ENCODE measurements around the gene SPATA6L. TPM values are rescaled to one million over a fixed set of nuclear protein-coding genes. Genes with fewer than 3 reads are reported as not detected.

The SPATA6L gene
- total and polyA plus RNA-seq, 5 donors from 2014 or later, result 0.21 to 2.5 (median 1.5) TPM

DNA sequence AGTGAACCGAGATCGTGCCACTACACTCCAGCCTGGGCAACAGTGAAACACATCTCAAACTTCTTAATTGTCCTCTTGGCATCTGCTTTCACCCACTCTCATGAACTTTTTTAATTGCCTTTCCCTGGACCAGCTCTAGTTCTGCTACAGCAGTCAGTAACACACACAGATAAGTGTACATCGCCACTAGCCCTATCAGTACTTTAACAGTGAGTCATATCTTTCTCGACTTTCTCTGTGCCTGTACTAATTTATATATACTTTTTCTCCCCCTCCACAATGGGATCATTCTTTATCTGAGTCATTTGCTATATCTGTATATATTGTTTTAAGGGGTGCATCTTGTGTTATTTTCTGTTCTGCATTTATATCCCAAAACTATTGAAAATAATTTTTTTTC lies 19.8 kb upstream of the SPATA6L start:
- Histone ChIP-seq H3K4me1 (ENCODE audit: control insufficient read depth, insufficient read depth, low read length, poor library complexity, severe bottlenecking) (peaks cover 11% of the 10 kb centered on the region), H3K9me3 (ENCODE audit: control insufficient read depth in 2 of 2, low read length in 2 of 2) (no peaks in the 10 kb centered on the region), H3K27me3 (ENCODE audit: control insufficient read depth, insufficient read depth, low read length) (no peaks in the 10 kb centered on the region), H3K36me3 (ENCODE audit: control insufficient read depth, insufficient read depth, low read length) (peaks cover 53% of the 10 kb centered on the region), H3K4me3 (ENCODE audit: low read depth, low read length) (no peak overlapping the region), H3K27ac (ENCODE audit: insufficient read depth, low read length, poor library complexity, severe bottlenecking) (no peak overlapping the region)
- H3K4me1 Mint-ChIP-seq, result peaks cover 37 to 61% (median 43%) of the 10 kb centered on the region in 4 donors
- DNase-seq (no peak), ATAC-seq (ENCODE audit: low read depth in 2 of 2) (no peak)
- H3K27me3 Mint-ChIP-seq, result no peaks in the 10 kb centered on the region
- peak overlapping the region in 1 of 3 donors; percentile 86 for H3K27ac Mint-ChIP-seq
- peaks cover 41% of the 10 kb centered on the region for H3K36me3 Mint-ChIP-seq
- peak overlapping the region in 2 of 4 donors; percentile 5 to 76 for H3K4me3 Mint-ChIP-seq
- H3K9me3 Mint-ChIP-seq, result no peaks in the 10 kb centered on the region

- Histone ChIP-seq H3K27me3 (ENCODE audit: control insufficient read depth, insufficient read depth, low read length) (no peaks in the 10 kb centered on the region), H3K9me3 (ENCODE audit: control insufficient read depth in 2 of 2, low read length in 2 of 2) (no peaks in the 10 kb centered on the region), H3K4me1 (ENCODE audit: control insufficient read depth, insufficient read depth, low read length, poor library complexity, severe bottlenecking) (peaks cover 23% of the 10 kb centered on the region), H3K36me3 (ENCODE audit: control insufficient read depth, insufficient read depth, low read length) (peaks cover 43% of the 10 kb centered on the region), H3K4me3 (ENCODE audit: low read depth, low read length) (no peak overlapping the region), H3K27ac (ENCODE audit: insufficient read depth, low read length, poor library complexity, severe bottlenecking) (no peak overlapping the region)
- Mint-ChIP-seq H3K27me3 (no peaks in the 10 kb centered on the region), H3K4me1 (peaks cover 31 to 49% (median 32%) of the 10 kb centered on the region in 4 donors), H3K9me3 (no peaks in the 10 kb centered on the region), H3K36me3 (peaks cover 28% of the 10 kb centered on the region), H3K27ac (peak overlapping the region in 1 of 3 donors; percentile 2), H3K4me3 (no peak overlapping the region)
- no peak for DNase-seq
- no peak for ATAC-seq (ENCODE audit: low read depth in 2 of 2)
These were observed 18.5 kb upstream of the SPATA6L start for GRCh38 chr9:4684820-4685219.

DNA sequence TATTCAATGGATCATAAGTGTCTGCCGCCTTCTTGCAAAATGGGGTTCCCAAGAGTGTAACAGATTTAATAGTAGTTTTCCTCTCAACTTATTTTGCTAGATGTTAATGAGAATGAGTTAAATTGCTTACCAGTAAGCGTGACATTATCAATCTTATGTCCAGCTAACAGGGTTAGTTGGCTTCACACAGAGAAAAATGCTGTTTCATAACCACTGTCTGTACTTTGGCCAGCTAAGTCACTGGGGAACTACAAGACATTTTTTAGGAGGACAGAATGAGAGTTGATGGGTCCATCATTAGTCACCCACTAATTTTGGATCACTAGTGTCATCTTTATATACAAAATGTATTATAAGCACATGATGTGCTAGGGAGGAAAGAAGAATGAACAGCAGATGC lies 14.5 kb upstream of the SPATA6L start:
- Mint-ChIP-seq H3K4me3 (no peak overlapping the region), H3K9me3 (no peaks in the 10 kb centered on the region), H3K27me3 (no peaks in the 10 kb centered on the region), H3K4me1 (peaks cover 13 to 26% (median 22%) of the 10 kb centered on the region in 4 donors), H3K36me3 (peaks cover 15% of the 10 kb centered on the region), H3K27ac (no peak overlapping the region)
- H3K27me3 ChIP-seq (ENCODE audit: control insufficient read depth, insufficient read depth, low read length), result no peaks in the 10 kb centered on the region
- peak overlapping the region; percentile 96 for H3K4me3 ChIP-seq (ENCODE audit: low read depth, low read length)
- H3K27ac ChIP-seq (ENCODE audit: insufficient read depth, low read length, poor library complexity, severe bottlenecking), result no peak overlapping the region
- ATAC-seq (ENCODE audit: low read depth in 2 of 2) (no peak), DNase-seq (no peak)
- H3K4me1 ChIP-seq (ENCODE audit: control insufficient read depth, insufficient read depth, low read length, poor library complexity, severe bottlenecking), result peaks cover 26% of the 10 kb centered on the region
- H3K36me3 ChIP-seq (ENCODE audit: control insufficient read depth, insufficient read depth, low read length), result peaks cover 12% of the 10 kb centered on the region
- H3K9me3 ChIP-seq (ENCODE audit: control insufficient read depth in 2 of 2, low read length in 2 of 2), result no peaks in the 10 kb centered on the region

DNA sequence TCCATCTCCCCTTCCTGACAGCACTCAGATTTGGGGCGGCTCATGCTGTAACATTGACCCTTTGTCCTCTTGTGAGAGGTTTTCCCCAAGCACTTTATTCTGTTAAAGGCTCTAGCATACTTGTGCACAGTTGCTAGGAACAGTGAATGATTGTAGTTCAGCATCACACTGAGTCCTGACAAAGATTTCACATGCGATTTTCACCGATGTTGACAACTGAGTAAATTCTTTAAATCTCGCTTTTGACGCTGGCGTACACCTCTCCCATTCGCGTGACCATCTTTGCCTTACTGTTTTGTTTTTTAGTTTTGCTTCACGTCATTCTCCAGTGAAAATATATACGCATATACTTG lies 13.9 kb upstream of the SPATA6L start:
- DNase-seq, result peak in 2 of 3 donors; percentile 22 to 38
- H3K27ac ChIP-seq (ENCODE audit: insufficient read depth, low read length, poor library complexity, severe bottlenecking), result peak overlapping the region; percentile 96

GRCh38 chr9:4679268-4680172 lies 13.2 kb upstream of the SPATA6L start, which contains the start of gene CDC37L1:
Gene CDC37L1 (plus strand): TSS chr9:4679569. CDS start chr9:4679768, 199 bp downstream.
- peak within 1 kb of the TSS; percentile 98 for H3K4me3 ChIP-seq (ENCODE audit: low read depth, low read length)
- peaks cover 23% of the 10 kb centered on the region for H3K4me1 ChIP-seq (ENCODE audit: control insufficient read depth, insufficient read depth, low read length, poor library complexity, severe bottlenecking)
- H3K36me3 Mint-ChIP-seq, result peaks cover 7% of the 10 kb centered on the region
- DNase-seq, result peak; percentile 97 to 99 (median 98)
- H3K27ac ChIP-seq (ENCODE audit: insufficient read depth, low read length, poor library complexity, severe bottlenecking), result peak within 1 kb of the TSS; percentile 96
- no peak within 1 kb of the TSS for H3K4me3 Mint-ChIP-seq
- no peaks in the 10 kb centered on the region for H3K27me3 Mint-ChIP-seq
- H3K36me3 ChIP-seq (ENCODE audit: control insufficient read depth, insufficient read depth, low read length), result no peaks in the 10 kb centered on the region
- peak; percentile 96 to 97 for ATAC-seq (ENCODE audit: low read depth in 2 of 2)
- H3K9me3 Mint-ChIP-seq, result peaks cover 0 to 1% (median 0%) of the 10 kb centered on the region in 7 donors
- H3K9me3 ChIP-seq (ENCODE audit: control insufficient read depth in 2 of 2, low read length in 2 of 2), result no peaks in the 10 kb centered on the region
- H3K27ac Mint-ChIP-seq, result no peak within 1 kb of the TSS
- H3K4me1 Mint-ChIP-seq, result peaks cover 7 to 17% (median 13%) of the 10 kb centered on the region in 4 donors
- no peaks in the 10 kb centered on the region for H3K27me3 ChIP-seq (ENCODE audit: control insufficient read depth, insufficient read depth, low read length)

More for the DNA sequence above, 13.9 kb upstream of the SPATA6L start:
- H3K4me3 ChIP-seq (ENCODE audit: low read depth, low read length), result peak overlapping the region; percentile 96
- H3K4me1 Mint-ChIP-seq, result peaks cover 11 to 24% (median 19%) of the 10 kb centered on the region in 4 donors
- no peaks in the 10 kb centered on the region for H3K9me3 ChIP-seq (ENCODE audit: control insufficient read depth in 2 of 2, low read length in 2 of 2)
- no peak for ATAC-seq (ENCODE audit: low read depth in 2 of 2)
- no peaks in the 10 kb centered on the region for H3K27me3 Mint-ChIP-seq
- H3K9me3 Mint-ChIP-seq, result peaks cover 0 to 1% (median 0%) of the 10 kb centered on the region in 7 donors
- no peaks in the 10 kb centered on the region for H3K27me3 ChIP-seq (ENCODE audit: control insufficient read depth, insufficient read depth, low read length)
- H3K36me3 Mint-ChIP-seq, result peaks cover 13% of the 10 kb centered on the region
- H3K4me3 Mint-ChIP-seq, result no peak overlapping the region
- H3K36me3 ChIP-seq (ENCODE audit: control insufficient read depth, insufficient read depth, low read length), result peaks cover 6% of the 10 kb centered on the region
- no peak overlapping the region for H3K27ac Mint-ChIP-seq
- peaks cover 23% of the 10 kb centered on the region for H3K4me1 ChIP-seq (ENCODE audit: control insufficient read depth, insufficient read depth, low read length, poor library complexity, severe bottlenecking)

GRCh38 chr9:4678679-4679267 lies 12.5 kb upstream of the SPATA6L start:
- Mint-ChIP-seq H3K27me3 (peaks cover under 1% of the 10 kb centered on the region), H3K27ac (no peak overlapping the region), H3K4me3 (no peak overlapping the region), H3K9me3 (peaks cover 0 to 1% (median 0%) of the 10 kb centered on the region in 7 donors), H3K36me3 (peaks cover 4% of the 10 kb centered on the region), H3K4me1 (peaks cover 4 to 13% (median 9%) of the 10 kb centered on the region in 4 donors)
- peak; percentile 9 to 12 for ATAC-seq (ENCODE audit: low read depth in 2 of 2)
- peak overlapping the region; percentile 98 for H3K4me3 ChIP-seq (ENCODE audit: low read depth, low read length)
- H3K36me3 ChIP-seq (ENCODE audit: control insufficient read depth, insufficient read depth, low read length), result no peaks in the 10 kb centered on the region
- H3K27ac ChIP-seq (ENCODE audit: insufficient read depth, low read length, poor library complexity, severe bottlenecking), result peak overlapping the region; percentile 96
- DNase-seq, result peak in 2 of 3 donors; percentile 6 to 71
- H3K4me1 ChIP-seq (ENCODE audit: control insufficient read depth, insufficient read depth, low read length, poor library complexity, severe bottlenecking), result peaks cover 23% of the 10 kb centered on the region
- H3K9me3 ChIP-seq (ENCODE audit: control insufficient read depth in 2 of 2, low read length in 2 of 2), result no peaks in the 10 kb centered on the region
- H3K27me3 ChIP-seq (ENCODE audit: control insufficient read depth, insufficient read depth, low read length), result no peaks in the 10 kb centered on the region

GRCh38 chr9:4677392-4677791 lies 11.1 kb upstream of the SPATA6L start:
- H3K4me3 ChIP-seq (ENCODE audit: low read depth, low read length), result no peak overlapping the region
- H3K27me3 ChIP-seq (ENCODE audit: control insufficient read depth, insufficient read depth, low read length), result no peaks in the 10 kb centered on the region
- peaks cover 0 to 5% (median 3%) of the 10 kb centered on the region in 4 donors for H3K4me1 Mint-ChIP-seq
- H3K9me3 ChIP-seq (ENCODE audit: control insufficient read depth in 2 of 2, low read length in 2 of 2), result no peaks in the 10 kb centered on the region
- H3K36me3 Mint-ChIP-seq, result peaks cover 4% of the 10 kb centered on the region
- H3K27me3 Mint-ChIP-seq, result peaks cover 6% of the 10 kb centered on the region
- H3K4me1 ChIP-seq (ENCODE audit: control insufficient read depth, insufficient read depth, low read length, poor library complexity, severe bottlenecking), result peaks cover 23% of the 10 kb centered on the region
- DNase-seq (no peak), ATAC-seq (ENCODE audit: low read depth in 2 of 2) (no peak)
- H3K27ac Mint-ChIP-seq, result no peak overlapping the region
- H3K27ac ChIP-seq (ENCODE audit: insufficient read depth, low read length, poor library complexity, severe bottlenecking), result no peak overlapping the region
- H3K9me3 Mint-ChIP-seq, result peaks cover 0 to 1% (median 0%) of the 10 kb centered on the region in 7 donors
- no peaks in the 10 kb centered on the region for H3K36me3 ChIP-seq (ENCODE audit: control insufficient read depth, insufficient read depth, low read length)
- H3K4me3 Mint-ChIP-seq, result no peak overlapping the region

All from CD4-positive, CD25-positive, alpha-beta regulatory T cell (primary cell).